SK-N-SH treated with all-trans-retinoic acid at 6 μM for 48 hours (cell line): Measurements from ENCODE around the gene MT1X.
A peak's percentile ranks its signal among the peaks of the same experiment; 100 is the strongest.

Experiments
- ATAC-seq: fragments of 200-7000 bp; cut with Tn5 transposase; 3 replicates; pipeline ENCODE4 v1.9.1; 2020; ENCODE audit warnings: mild to moderate bottlenecking, moderate library complexity
- ARNTL ChIP-seq: fragments of 450-650 bp; formaldehyde crosslinking; IDR thresholded peaks from 2 replicates; pipeline ENCODE4 v1.5.0; 2020; ENCODE audit warnings: low read depth, mild to moderate bottlenecking, moderate library complexity, borderline replicate concordance
- BACH2 ChIP-seq: fragments of 250-450 bp; sonication (Bioruptor Pico); IDR thresholded peaks from 2 replicates; pipeline ENCODE4 v1.9.0; 2021; ENCODE audit warnings: mild to moderate bottlenecking, borderline replicate concordance
- CREB5 ChIP-seq: fragments of 250-450 bp; sonication (Bioruptor Pico); IDR thresholded peaks from 2 replicates; pipeline ENCODE4 v1.5.1; 2020; ENCODE audit warnings: low read depth, mild to moderate bottlenecking, moderate library complexity
- CSRNP3 ChIP-seq: fragments of 250-450 bp; sonication (Bioruptor Pico); IDR thresholded peaks from 2 replicates; pipeline ENCODE4 v1.5.1; 2021; ENCODE audit warnings: mild to moderate bottlenecking, moderate library complexity
- ESRRG ChIP-seq: fragments of 250-450 bp; sonication (Bioruptor Pico); IDR thresholded peaks from 2 replicates; pipeline ENCODE4 v1.6.1; 2021; ENCODE audit warnings: mild to moderate bottlenecking
- GLIS3 ChIP-seq: fragments of 250-450 bp; sonication (Bioruptor Pico); IDR thresholded peaks from 2 replicates; pipeline ENCODE4 v1.5.0; 2020; ENCODE audit warnings: mild to moderate bottlenecking, moderate library complexity
- ISL1 ChIP-seq: fragments of 250-450 bp; sonication (Bioruptor Pico); IDR thresholded peaks from 2 replicates; pipeline ENCODE4 v2.1.2; 2022; ENCODE audit warnings: mild to moderate bottlenecking, moderate library complexity
- OSR1 ChIP-seq: fragments of 250-450 bp; sonication (Bioruptor Pico); IDR thresholded peaks from 2 replicates; pipeline ENCODE4 v1.8.0; 2022; ENCODE audit warnings: moderate library complexity, mild to moderate bottlenecking, inconsistent platforms
- PATZ1 ChIP-seq: fragments of 250-450 bp; sonication (Bioruptor Pico); IDR thresholded peaks from 2 replicates; pipeline ENCODE4 v1.8.0; 2020; ENCODE audit warnings: mild to moderate bottlenecking, moderate library complexity, borderline replicate concordance
- POU6F1 ChIP-seq: fragments of 250-450 bp; sonication (Bioruptor Pico); IDR thresholded peaks from 2 replicates; pipeline ENCODE4 v1.8.0; 2021; ENCODE audit warnings: low read depth, mild to moderate bottlenecking, moderate library complexity, borderline replicate concordance
- RARB ChIP-seq: fragments of 250-450 bp; sonication (Bioruptor Pico); IDR thresholded peaks from 2 replicates; pipeline ENCODE4 v1.8.0; 2021; ENCODE audit warnings: mild to moderate bottlenecking, moderate library complexity
- SNAI2 ChIP-seq: fragments of 250-450 bp; sonication (Bioruptor Pico); IDR thresholded peaks from 2 replicates; pipeline ENCODE4 v1.5.0; 2020; ENCODE audit warnings: mild to moderate bottlenecking, moderate library complexity
- TCF4 ChIP-seq: fragments of 250-450 bp; sonication (Bioruptor Pico); IDR thresholded peaks from 2 replicates; pipeline ENCODE4 v1.8.0; 2021; ENCODE audit warnings: mild to moderate bottlenecking, moderate library complexity, borderline replicate concordance
- TSHZ2 ChIP-seq: fragments of 250-450 bp; sonication (Bioruptor Pico); IDR thresholded peaks from 2 replicates; pipeline ENCODE4 v1.5.0; 2020; ENCODE audit warnings: mild to moderate bottlenecking, moderate library complexity
- ZFP3 ChIP-seq: fragments of 250-450 bp; sonication (Bioruptor Pico); IDR thresholded peaks from 2 replicates; pipeline ENCODE4 v1.5.0; 2020; ENCODE audit warnings: mild to moderate bottlenecking, moderate library complexity
- ZFP30 ChIP-seq: fragments of 450-650 bp; formaldehyde crosslinking; IDR thresholded peaks from 2 replicates; pipeline ENCODE4 v1.5.0; 2022; ENCODE audit warnings: mild to moderate bottlenecking, moderate library complexity
- ZNF565 ChIP-seq: fragments of 450-650 bp; formaldehyde crosslinking; conservative IDR thresholded peaks from 2 replicates; pipeline ENCODE4 v1.5.0; 2020; ENCODE audit warnings: low read depth, mild to moderate bottlenecking, moderate library complexity
- ZNF70 ChIP-seq: fragments of 450-650 bp; formaldehyde crosslinking; IDR thresholded peaks from 2 replicates; pipeline ENCODE4 v1.5.0; 2020; ENCODE audit warnings: mild to moderate bottlenecking, moderate library complexity
- ZNF8 ChIP-seq: fragments of 450-650 bp; formaldehyde crosslinking; IDR thresholded peaks from 2 replicates; pipeline ENCODE4 v1.5.0; 2020; ENCODE audit warnings: mild to moderate bottlenecking, moderate library complexity

Gene MT1X

GRCh38 chr16:56652600-56652999 lies 29.7 kb upstream of the MT1X start:
- no peak for ATAC-seq
- TF ChIP-seq CSRNP3 (CRISPR knock-in tag) = no peak
- TF ChIP-seq, all 23 proteins: peak for 0

- TF ChIP-seq ZFP3 (CRISPR knock-in tag) = no peak
- no peak for TF ChIP-seq POU6F1 (CRISPR knock-in tag)
- no peak for TF ChIP-seq ESRRG (CRISPR knock-in tag)
- TF ChIP-seq ARNTL = no peak
- no peak for TF ChIP-seq ZFP30 (CRISPR knock-in tag)
- TF ChIP-seq GLIS3 (CRISPR knock-in tag) = no peak
- TF ChIP-seq ZNF565 (CRISPR knock-in tag) = no peak
- ATAC-seq = no peak
These were observed 29.1 kb upstream of the MT1X start for GRCh38 chr16:56653218-56653617.

- peak; percentile 88 for ATAC-seq
- TF ChIP-seq TCF4 (CRISPR knock-in tag) (no peak), RARB (CRISPR knock-in tag) (no peak), OSR1 (no peak), ISL1 (CRISPR knock-in tag) (no peak), ARNTL (no peak), CREB5 (no peak), GLIS3 (CRISPR knock-in tag) (no peak), ZNF8 (CRISPR knock-in tag) (no peak)
- TF ChIP-seq, all 23 proteins: peak for 0
These were observed 24.5 kb upstream of the MT1X start, which contains the start of gene MT1F for GRCh38 chr16:56657555-56658326. Gene MT1F (plus strand): TSS chr16:56657959. CDS start chr16:56658059, 100 bp downstream.

GRCh38 chr16:56658327-56658875 lies 23.9 kb upstream of the MT1X start:
- TF ChIP-seq ZNF8 (CRISPR knock-in tag) (no peak), CREB5 (no peak), PATZ1 (no peak), SNAI2 (CRISPR knock-in tag) (no peak), POU6F1 (CRISPR knock-in tag) (no peak), ZNF70 (no peak), TSHZ2 (no peak), CSRNP3 (CRISPR knock-in tag) (no peak), ZFP30 (CRISPR knock-in tag) (no peak), BACH2 (CRISPR knock-in tag) (no peak), TCF4 (CRISPR knock-in tag) (no peak)
- no peak for ATAC-seq
